Esophagus squamous epithelium (tissue), 4 donors: Measurements from ENCODE around the gene PTPRD.

Experiments
- CTCF ChIP-seq, 6 experiments: fragments of 450-650 bp in 4 of 6; fragments of 200-600 bp in 2 of 6; sonication (generic) in 2 of 6; IDR thresholded peaks; one replicate each; pipeline ENCODE4 v1.5.1; 2016 to 2019; ENCODE audit warnings: antibody characterized with exemption in 6 of 6, mild to moderate bottlenecking in 4 of 6, moderate library complexity in 4 of 6
- POLR2A ChIP-seq, 4 donors: fragments of 450-650 bp; IDR thresholded peaks; one replicate each; pipeline ENCODE4 v1.6.1; 2017; ENCODE audit warnings: antibody characterized with exemption in 4 of 4, mild to moderate bottlenecking in 4 of 4, moderate library complexity in 3 of 4

- no peak for TF ChIP-seq CTCF (IDR thresholded peaks at IDR 0.05)
- no peak for TF ChIP-seq POLR2A (IDR thresholded peaks at IDR 0.05)
These were observed 1723.7 kb downstream of the PTPRD start for GRCh38 chr9:8889100-8889499.
